GM10248 (cell line): ENCODE results near the gene FFAR1.

ENCODE experiments used
- CTCF ChIA-PET: fragments of 300-600 bp; sonication (Branson Sonifier 250); formaldehyde crosslinking; extraction: SDS; loops from one replicate; lab custom pipeline; 2021; ENCODE audit warnings: antibody characterized with exemption; lab: Yijun Ruan, JAX
- POLR2A ChIA-PET: fragments of 350-650 bp; sonication (Branson Sonifier 250); formaldehyde crosslinking; extraction: SDS; loops from one replicate; lab custom pipeline; 2020; ENCODE audit warnings: antibody characterized with exemption; lab: Yijun Ruan, JAX
- DNase-seq: peaks from one replicate; pipeline ENCODE4 v3.0.0; 2012; ENCODE audit errors: extremely low spot score
- CTCF ChIP-seq: IDR thresholded peaks from 2 replicates; pipeline ENCODE4 v1.5.1; 2012; ENCODE audit warnings: mild to moderate bottlenecking, low read depth; ENCODE audit errors: extremely low read depth, missing control alignments, control extremely low read depth

Gene FFAR1

DNA sequence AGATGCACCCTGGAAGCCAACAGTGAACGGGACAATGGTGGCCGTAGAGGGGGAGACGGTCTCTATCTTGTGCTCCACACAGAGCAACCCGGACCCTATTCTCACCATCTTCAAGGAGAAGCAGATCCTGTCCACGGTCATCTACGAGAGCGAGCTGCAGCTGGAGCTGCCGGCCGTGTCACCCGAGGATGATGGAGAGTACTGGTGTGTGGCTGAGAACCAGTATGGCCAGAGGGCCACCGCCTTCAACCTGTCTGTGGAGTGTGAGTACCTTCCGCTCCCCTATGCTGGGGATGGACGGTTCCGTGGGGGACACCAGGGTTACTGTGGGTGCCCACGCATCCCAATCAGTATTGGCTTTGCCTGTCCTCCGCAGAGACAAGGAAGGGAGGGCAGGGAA lies 45.3 kb upstream of the FFAR1 start:
- no peak for DNase-seq
- TF ChIP-seq CTCF: no peak
- POLR2A ChIA-PET: interaction anchor here (0.5 to 0.6 kb wide), 2 partner anchors 162 to 293 kb away, joined by 3 to 8 read pairs; no protein-coding TSS in a partner anchor
- CTCF ChIA-PET: interaction anchor here (1.2 to 2.0 kb wide), 2 partner anchors 12 to 161 kb away, joined by 3 to 6 read pairs; no protein-coding TSS in a partner anchor

GRCh38 chr19:35303357-35303915 lies 44.3 kb upstream of the FFAR1 start:
- TF ChIP-seq CTCF: no peak
- DNase-seq: no peak
- ChIA-PET POLR2A (no interaction called here), CTCF (interaction anchor here (2.0 kb wide), 1 partner anchor 11 kb away, joined by 6 read pairs; no protein-coding TSS in a partner anchor)

DNA sequence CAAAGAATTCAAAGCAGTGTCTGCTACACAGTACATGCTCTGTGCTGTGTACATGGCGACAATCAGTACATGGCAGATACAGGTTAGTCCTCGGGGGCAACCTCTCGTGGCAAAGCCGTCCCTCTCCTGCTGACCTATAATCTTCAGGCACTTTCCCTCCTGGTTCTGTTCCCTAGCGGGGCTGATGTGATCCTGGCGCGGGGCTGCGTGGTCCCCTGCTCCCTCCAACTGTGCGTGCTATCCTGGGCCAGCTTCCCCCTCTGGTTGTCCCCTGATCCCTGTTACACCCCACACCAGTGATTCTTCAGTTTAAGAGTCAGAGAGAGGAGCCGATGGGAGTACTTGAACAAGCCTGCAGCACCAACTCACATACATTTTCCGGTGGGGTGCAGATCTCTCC lies 43.7 kb upstream of the FFAR1 start:
- CTCF ChIA-PET: interaction anchor here (1.6 to 2.0 kb wide), 3 partner anchors 8 to 21 kb away, joined by 3 to 6 read pairs (median 4); no protein-coding TSS in a partner anchor
- TF ChIP-seq CTCF: no peak
- POLR2A ChIA-PET: no interaction called here

DNA sequence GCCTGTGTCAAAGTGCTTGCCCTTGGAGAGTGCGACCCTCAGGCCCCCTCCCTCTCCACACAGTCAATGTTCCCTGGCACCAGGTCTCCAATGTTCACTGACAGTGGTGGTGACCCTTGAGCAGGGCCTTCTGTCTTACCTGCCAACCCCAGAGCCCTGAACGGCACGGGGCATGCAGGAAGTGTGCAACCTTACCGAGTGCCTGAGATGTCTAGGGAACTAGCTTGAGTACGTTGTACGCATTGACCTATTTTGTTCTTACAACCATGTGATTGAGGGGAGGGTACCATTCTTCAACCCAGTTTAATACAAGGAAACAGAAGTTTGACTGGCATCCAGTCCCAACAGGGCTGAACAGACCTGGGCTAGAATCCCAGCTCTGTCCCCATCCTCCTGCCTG lies 42.5 kb upstream of the FFAR1 start:
- CTCF ChIA-PET: interaction anchor here (1.6 to 1.7 kb wide), 2 partner anchors 9 to 20 kb away, joined by 3 to 4 read pairs; no protein-coding TSS in a partner anchor
- POLR2A ChIA-PET: no interaction called here
- TF ChIP-seq CTCF: no peak
- no peak for DNase-seq

More for the DNA sequence above, 43.7 kb upstream of the FFAR1 start:
- DNase-seq: no peak

DNA sequence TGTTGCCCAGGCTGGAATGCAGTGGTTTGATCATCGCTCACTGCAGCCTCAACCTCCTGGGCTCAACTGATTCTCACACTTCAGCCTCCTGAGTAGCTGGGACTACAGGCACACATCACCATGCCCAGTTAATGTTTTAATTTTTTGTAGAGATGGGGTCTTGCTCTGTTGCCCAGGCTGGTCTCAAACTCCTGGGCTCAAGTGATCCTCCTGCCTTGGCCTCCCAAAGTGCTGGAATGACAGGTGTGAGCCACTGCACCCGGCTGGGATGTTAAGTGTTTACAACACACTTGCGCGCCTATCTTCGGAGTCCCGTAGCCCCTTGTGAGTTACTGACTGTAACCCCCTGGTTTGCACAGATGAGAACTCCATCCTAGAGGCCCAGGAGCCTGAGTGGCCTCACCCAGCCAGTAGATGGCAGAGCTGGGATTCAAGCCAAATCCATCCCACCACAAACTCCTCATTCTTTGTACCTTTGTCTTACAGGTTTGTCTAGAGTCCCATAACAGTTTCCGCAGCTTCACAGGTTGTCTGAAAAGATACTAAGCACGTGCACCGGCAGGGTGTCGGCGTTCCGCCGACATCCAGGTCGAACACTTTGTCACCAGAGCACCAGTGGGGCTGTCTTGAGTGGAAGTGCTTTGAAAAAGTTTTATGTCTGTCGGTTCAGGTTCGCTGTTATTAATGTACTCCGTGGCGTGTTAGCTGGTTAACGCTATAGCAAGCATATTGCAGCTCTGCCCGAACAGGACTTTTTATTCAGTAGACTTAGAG lies 41.0 kb upstream of the FFAR1 start:
- CTCF ChIA-PET: interaction anchor here (1.3 to 2.6 kb wide), 3 partner anchors 11 to 16 kb away, joined by 3 to 6 read pairs (median 5); no protein-coding TSS in a partner anchor
- peak; percentile 43 for TF ChIP-seq CTCF
- POLR2A ChIA-PET: no interaction called here
- peak; percentile 50 for DNase-seq

GRCh38 chr19:35307931-35308330 lies 39.8 kb upstream of the FFAR1 start:
- no peak for TF ChIP-seq CTCF
- ChIA-PET CTCF (interaction anchor here (1.0 to 2.6 kb wide), 2 partner anchors 12 to 187 kb away, joined by 4 to 6 read pairs; no protein-coding TSS in a partner anchor), POLR2A (no interaction called here)
- no peak for DNase-seq
